ENCODE results near the gene EOMES.

The EOMES gene

GRCh38 chr3:27680517-27681246 lies 41.4 kb downstream of the EOMES start:
- Histone ChIP-seq H3K79me2 (ENCODE audit: control insufficient read depth, insufficient read depth, low read length, unreplicated experiment) (no peaks in the 10 kb centered on the region), H3K36me3 (ENCODE audit: insufficient read depth, low read length) (no peaks in the 10 kb centered on the region), H3K27ac (ENCODE audit: low read depth, low read length) (0 out of 2 replicates have a peak overlapping the region, but pooled peaks have one; percentile 8), H3K4me3 (ENCODE audit: low read depth, low read length) (no peak overlapping the region), H3K27me3 (ENCODE audit: insufficient read depth, low read length) (no peaks in the 10 kb centered on the region), H2AFZ (ENCODE audit: low read length, unreplicated experiment) (peak overlapping the region; percentile 3), H3K4me1 (ENCODE audit: control insufficient read depth, insufficient read depth, low read length, unreplicated experiment) (peaks cover 34% of the 10 kb centered on the region)

GRCh38 chr3:27679691-27680090 lies 42.4 kb downstream of the EOMES start:
- H3K79me2 ChIP-seq (ENCODE audit: control insufficient read depth, insufficient read depth, low read length, unreplicated experiment): no peaks in the 10 kb centered on the region
- no peak overlapping the region for H2AFZ ChIP-seq (ENCODE audit: low read length, unreplicated experiment)
- H3K4me1 ChIP-seq (ENCODE audit: control insufficient read depth, insufficient read depth, low read length, unreplicated experiment): peaks cover 39% of the 10 kb centered on the region
- no peaks in the 10 kb centered on the region for H3K36me3 ChIP-seq (ENCODE audit: insufficient read depth, low read length)
- no peak overlapping the region for H3K4me3 ChIP-seq (ENCODE audit: low read depth, low read length)
- H3K27ac ChIP-seq (ENCODE audit: low read depth, low read length): no peak overlapping the region
- H3K27me3 ChIP-seq (ENCODE audit: insufficient read depth, low read length): no peaks in the 10 kb centered on the region

- Histone ChIP-seq H3K79me2 (ENCODE audit: control insufficient read depth, insufficient read depth, low read length, unreplicated experiment) (no peaks in the 10 kb centered on the region), H3K27me3 (ENCODE audit: insufficient read depth, low read length) (no peaks in the 10 kb centered on the region), H2AFZ (ENCODE audit: low read length, unreplicated experiment) (no peak overlapping the region), H3K4me3 (ENCODE audit: low read depth, low read length) (no peak overlapping the region), H3K36me3 (ENCODE audit: insufficient read depth, low read length) (no peaks in the 10 kb centered on the region), H3K4me1 (ENCODE audit: control insufficient read depth, insufficient read depth, low read length, unreplicated experiment) (peaks cover 39% of the 10 kb centered on the region), H3K27ac (ENCODE audit: low read depth, low read length) (peak overlapping the region; percentile 91)
Measured at GRCh38 chr3:27678234-27678633, 43.9 kb downstream of the EOMES start.

GRCh38 chr3:27677565-27677964 lies 44.6 kb downstream of the EOMES start:
- Histone ChIP-seq H3K4me1 (ENCODE audit: control insufficient read depth, insufficient read depth, low read length, unreplicated experiment) (peaks cover 39% of the 10 kb centered on the region), H3K4me3 (ENCODE audit: low read depth, low read length) (0 out of 2 replicates have a peak overlapping the region, but pooled peaks have one; percentile 36), H3K27me3 (ENCODE audit: insufficient read depth, low read length) (no peaks in the 10 kb centered on the region), H3K36me3 (ENCODE audit: insufficient read depth, low read length) (no peaks in the 10 kb centered on the region), H3K79me2 (ENCODE audit: control insufficient read depth, insufficient read depth, low read length, unreplicated experiment) (no peaks in the 10 kb centered on the region), H2AFZ (ENCODE audit: low read length, unreplicated experiment) (peak overlapping the region; percentile 57), H3K27ac (ENCODE audit: low read depth, low read length) (peak overlapping the region; percentile 91)

DNA sequence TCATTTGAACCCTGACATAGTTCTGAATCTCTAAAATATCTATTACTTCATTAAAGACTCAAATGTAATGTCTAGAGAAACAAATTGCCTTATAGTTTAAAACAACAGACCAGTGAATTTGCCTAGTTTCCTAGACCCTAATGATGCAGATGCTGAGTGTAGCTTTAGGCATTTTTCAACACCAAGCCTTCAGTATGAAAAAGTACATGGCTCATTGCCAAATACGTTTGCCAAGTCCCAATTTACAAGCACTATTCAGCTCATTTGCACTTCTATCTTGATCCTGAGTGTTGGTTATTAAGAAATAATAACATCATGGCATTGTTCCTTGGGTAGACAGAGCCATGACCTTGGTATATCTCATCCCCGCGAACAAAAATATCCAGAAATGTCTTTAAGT lies 46.8 kb downstream of the EOMES start:
- H3K79me2 ChIP-seq (ENCODE audit: control insufficient read depth, insufficient read depth, low read length, unreplicated experiment): no peaks in the 10 kb centered on the region
- H3K4me1 ChIP-seq (ENCODE audit: control insufficient read depth, insufficient read depth, low read length, unreplicated experiment): peaks cover 34% of the 10 kb centered on the region
- no peaks in the 10 kb centered on the region for H3K36me3 ChIP-seq (ENCODE audit: insufficient read depth, low read length)
- H3K27ac ChIP-seq (ENCODE audit: low read depth, low read length): peak overlapping the region; percentile 91
- no peak overlapping the region for H2AFZ ChIP-seq (ENCODE audit: low read length, unreplicated experiment)
- no peaks in the 10 kb centered on the region for H3K27me3 ChIP-seq (ENCODE audit: insufficient read depth, low read length)
- H3K4me3 ChIP-seq (ENCODE audit: low read depth, low read length): no peak overlapping the region

GRCh38 chr3:27673701-27674100 lies 48.4 kb downstream of the EOMES start:
- Histone ChIP-seq H3K27ac (ENCODE audit: low read depth, low read length) (no peak overlapping the region), H3K27me3 (ENCODE audit: insufficient read depth, low read length) (no peaks in the 10 kb centered on the region), H3K79me2 (ENCODE audit: control insufficient read depth, insufficient read depth, low read length, unreplicated experiment) (no peaks in the 10 kb centered on the region), H3K4me1 (ENCODE audit: control insufficient read depth, insufficient read depth, low read length, unreplicated experiment) (peaks cover 26% of the 10 kb centered on the region), H3K4me3 (ENCODE audit: low read depth, low read length) (no peak overlapping the region), H3K36me3 (ENCODE audit: insufficient read depth, low read length) (no peaks in the 10 kb centered on the region), H2AFZ (ENCODE audit: low read length, unreplicated experiment) (no peak overlapping the region)

DNA sequence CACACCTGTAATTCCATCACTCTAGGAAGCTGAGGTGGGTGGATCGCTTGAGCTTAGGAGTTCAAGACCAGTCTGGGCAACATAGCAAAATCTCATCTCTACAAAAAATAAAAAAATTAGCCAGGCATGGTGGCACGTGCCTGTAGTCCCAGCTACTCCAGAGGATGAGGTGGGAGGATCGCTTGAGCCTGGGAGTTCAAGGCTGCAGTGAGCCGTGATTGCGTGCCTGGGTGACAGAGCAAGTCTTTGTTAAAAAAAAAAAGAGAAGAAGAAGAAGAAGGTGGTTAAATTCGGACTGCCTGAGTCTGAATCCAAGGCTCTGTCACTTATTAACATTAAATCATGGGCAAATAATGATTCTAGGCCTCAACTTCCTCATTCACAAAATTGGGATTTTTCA lies 51.0 kb downstream of the EOMES start:
- no peaks in the 10 kb centered on the region for H3K36me3 ChIP-seq (ENCODE audit: insufficient read depth, low read length)
- H3K79me2 ChIP-seq (ENCODE audit: control insufficient read depth, insufficient read depth, low read length, unreplicated experiment): no peaks in the 10 kb centered on the region
- H3K27me3 ChIP-seq (ENCODE audit: insufficient read depth, low read length): no peaks in the 10 kb centered on the region
- peaks cover 16% of the 10 kb centered on the region for H3K4me1 ChIP-seq (ENCODE audit: control insufficient read depth, insufficient read depth, low read length, unreplicated experiment)
- no peak overlapping the region for H3K27ac ChIP-seq (ENCODE audit: low read depth, low read length)
- no peak overlapping the region for H3K4me3 ChIP-seq (ENCODE audit: low read depth, low read length)
- no peak overlapping the region for H2AFZ ChIP-seq (ENCODE audit: low read length, unreplicated experiment)

DNA sequence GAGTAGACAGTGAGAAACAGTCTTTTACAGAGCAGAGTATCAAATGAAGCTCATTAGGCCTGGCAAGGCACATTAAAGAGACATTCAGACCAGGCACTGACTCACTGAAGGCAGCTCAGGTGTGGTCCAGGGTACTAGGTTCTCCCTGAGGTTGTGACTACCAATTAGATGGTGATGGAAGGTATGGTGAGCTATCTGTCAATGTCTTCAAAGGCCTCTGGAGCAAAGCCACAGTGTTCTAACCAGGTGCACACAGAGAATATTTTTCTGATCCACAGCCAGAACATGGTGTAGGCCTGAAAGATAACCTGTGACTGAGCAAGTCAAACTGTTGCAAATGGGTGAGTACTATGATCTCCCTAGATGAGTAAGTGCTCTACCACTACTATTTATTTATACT lies 51.5 kb downstream of the EOMES start:
- no peak overlapping the region for H2AFZ ChIP-seq (ENCODE audit: low read length, unreplicated experiment)
- no peaks in the 10 kb centered on the region for H3K27me3 ChIP-seq (ENCODE audit: insufficient read depth, low read length)
- no peak overlapping the region for H3K4me3 ChIP-seq (ENCODE audit: low read depth, low read length)
- no peaks in the 10 kb centered on the region for H3K36me3 ChIP-seq (ENCODE audit: insufficient read depth, low read length)
- no peak overlapping the region for H3K27ac ChIP-seq (ENCODE audit: low read depth, low read length)
- H3K4me1 ChIP-seq (ENCODE audit: control insufficient read depth, insufficient read depth, low read length, unreplicated experiment): peaks cover 12% of the 10 kb centered on the region
- no peaks in the 10 kb centered on the region for H3K79me2 ChIP-seq (ENCODE audit: control insufficient read depth, insufficient read depth, low read length, unreplicated experiment)

DNA sequence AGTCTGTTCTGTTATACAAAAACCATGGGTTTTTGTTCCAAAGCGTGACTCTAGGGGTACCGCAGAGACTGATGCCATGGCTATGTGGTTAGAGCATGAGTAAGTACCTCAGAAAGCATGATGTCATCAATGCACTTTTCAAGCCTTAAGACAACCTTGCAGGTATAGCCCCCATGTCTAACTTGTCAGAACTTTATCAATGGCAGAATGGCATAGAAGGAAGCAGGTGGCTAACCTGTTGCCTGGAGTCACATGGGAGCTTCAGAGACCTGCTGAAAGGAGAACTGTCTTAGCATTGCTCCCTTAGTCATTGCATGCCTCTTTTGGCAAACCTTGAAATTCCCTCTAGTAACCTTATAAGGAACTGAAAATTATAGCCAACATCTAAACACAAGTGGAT lies 52.5 kb downstream of the EOMES start:
- Histone ChIP-seq H3K4me3 (ENCODE audit: low read depth, low read length) (no peak overlapping the region), H3K79me2 (ENCODE audit: control insufficient read depth, insufficient read depth, low read length, unreplicated experiment) (no peaks in the 10 kb centered on the region), H3K27ac (ENCODE audit: low read depth, low read length) (no peak overlapping the region), H3K4me1 (ENCODE audit: control insufficient read depth, insufficient read depth, low read length, unreplicated experiment) (peaks cover 7% of the 10 kb centered on the region), H2AFZ (ENCODE audit: low read length, unreplicated experiment) (no peak overlapping the region), H3K27me3 (ENCODE audit: insufficient read depth, low read length) (no peaks in the 10 kb centered on the region), H3K36me3 (ENCODE audit: insufficient read depth, low read length) (no peaks in the 10 kb centered on the region)

GRCh38 chr3:27667751-27668150 lies 54.4 kb downstream of the EOMES start:
- no peaks in the 10 kb centered on the region for H3K36me3 ChIP-seq (ENCODE audit: insufficient read depth, low read length)
- H3K4me1 ChIP-seq (ENCODE audit: control insufficient read depth, insufficient read depth, low read length, unreplicated experiment): peaks cover 7% of the 10 kb centered on the region
- H3K27ac ChIP-seq (ENCODE audit: low read depth, low read length): no peak overlapping the region
- H3K4me3 ChIP-seq (ENCODE audit: low read depth, low read length): no peak overlapping the region
- H3K27me3 ChIP-seq (ENCODE audit: insufficient read depth, low read length): no peaks in the 10 kb centered on the region
- no peak overlapping the region for H2AFZ ChIP-seq (ENCODE audit: low read length, unreplicated experiment)
- H3K79me2 ChIP-seq (ENCODE audit: control insufficient read depth, insufficient read depth, low read length, unreplicated experiment): no peaks in the 10 kb centered on the region

GRCh38 chr3:27666708-27667107 lies 55.4 kb downstream of the EOMES start:
- H3K4me3 ChIP-seq (ENCODE audit: low read depth, low read length): no peak overlapping the region
- peak overlapping the region; percentile 68 for H2AFZ ChIP-seq (ENCODE audit: low read length, unreplicated experiment)
- H3K79me2 ChIP-seq (ENCODE audit: control insufficient read depth, insufficient read depth, low read length, unreplicated experiment): no peaks in the 10 kb centered on the region
- no peaks in the 10 kb centered on the region for H3K27me3 ChIP-seq (ENCODE audit: insufficient read depth, low read length)
- no peaks in the 10 kb centered on the region for H3K36me3 ChIP-seq (ENCODE audit: insufficient read depth, low read length)
- peak overlapping the region; percentile 12; the same call in 1 of the 2 replicates for H3K27ac ChIP-seq (ENCODE audit: low read depth, low read length)
- H3K4me1 ChIP-seq (ENCODE audit: control insufficient read depth, insufficient read depth, low read length, unreplicated experiment): peaks cover 7% of the 10 kb centered on the region
